GM12801 (cell line): Measurements from ENCODE around the gene DEPDC5.

Experiments used
- TF ChIP-seq, protein P1 (sequence below): IDR thresholded peaks from one replicate; pipeline ENCODE4 v1.5.1; 2011; ENCODE audit warnings: control low read depth; ENCODE audit not compliant: insufficient read length; ENCODE audit errors: extremely low read depth

DEPDC5 gene

GRCh38 chr22:31919730-31920129, 165.9 kb downstream of the DEPDC5 start:
- TF ChIP-seq, protein P1, sequence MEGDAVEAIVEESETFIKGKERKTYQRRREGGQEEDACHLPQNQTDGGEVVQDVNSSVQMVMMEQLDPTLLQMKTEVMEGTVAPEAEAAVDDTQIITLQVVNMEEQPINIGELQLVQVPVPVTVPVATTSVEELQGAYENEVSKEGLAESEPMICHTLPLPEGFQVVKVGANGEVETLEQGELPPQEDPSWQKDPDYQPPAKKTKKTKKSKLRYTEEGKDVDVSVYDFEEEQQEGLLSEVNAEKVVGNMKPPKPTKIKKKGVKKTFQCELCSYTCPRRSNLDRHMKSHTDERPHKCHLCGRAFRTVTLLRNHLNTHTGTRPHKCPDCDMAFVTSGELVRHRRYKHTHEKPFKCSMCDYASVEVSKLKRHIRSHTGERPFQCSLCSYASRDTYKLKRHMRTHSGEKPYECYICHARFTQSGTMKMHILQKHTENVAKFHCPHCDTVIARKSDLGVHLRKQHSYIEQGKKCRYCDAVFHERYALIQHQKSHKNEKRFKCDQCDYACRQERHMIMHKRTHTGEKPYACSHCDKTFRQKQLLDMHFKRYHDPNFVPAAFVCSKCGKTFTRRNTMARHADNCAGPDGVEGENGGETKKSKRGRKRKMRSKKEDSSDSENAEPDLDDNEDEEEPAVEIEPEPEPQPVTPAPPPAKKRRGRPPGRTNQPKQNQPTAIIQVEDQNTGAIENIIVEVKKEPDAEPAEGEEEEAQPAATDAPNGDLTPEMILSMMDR, result no peak

DNA sequence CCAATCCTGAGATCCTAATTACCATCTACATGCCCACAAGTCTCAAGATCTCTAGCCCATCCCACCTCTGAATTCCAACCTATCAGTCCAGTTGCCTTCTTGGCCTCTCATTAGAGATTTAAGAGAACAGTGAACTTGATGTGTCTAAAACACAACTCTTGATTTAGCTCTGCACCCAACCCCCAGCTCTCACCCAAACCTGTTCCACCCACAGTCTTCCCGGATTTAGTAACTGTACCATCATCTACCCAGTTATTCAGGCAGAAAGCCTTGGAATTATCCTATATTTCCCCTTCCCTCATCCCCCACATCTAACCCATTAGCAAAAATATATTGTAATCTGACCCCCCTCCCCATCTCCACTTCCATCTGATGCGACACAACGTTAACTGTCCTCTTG, 166.5 kb downstream of the DEPDC5 start:
- TF ChIP-seq, protein P1, result no peak

GRCh38 chr22:31921106-31921505, 167.3 kb downstream of the DEPDC5 start:
- TF ChIP-seq, protein P1, result no peak

DNA sequence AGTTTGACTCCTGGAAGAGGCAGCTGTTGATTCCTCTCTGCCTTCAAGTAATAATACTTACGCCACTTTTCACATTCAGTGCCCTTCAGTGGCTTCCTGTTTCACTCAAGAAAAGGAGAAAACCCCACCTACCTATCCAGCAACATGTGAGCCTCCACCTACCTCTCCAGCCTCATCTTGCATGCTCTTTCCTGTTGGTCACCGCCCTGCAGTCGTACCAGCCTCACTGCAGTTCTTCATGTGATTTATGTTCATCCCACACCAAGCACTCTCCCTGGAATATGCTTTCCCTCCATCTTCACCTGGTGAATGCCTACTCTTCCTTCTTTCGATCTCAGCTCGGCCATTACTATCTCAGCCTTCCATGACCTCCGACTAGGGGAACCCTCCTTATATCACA, 168.7 kb downstream of the DEPDC5 start:
- TF ChIP-seq, protein P1, result no peak

GRCh38 chr22:31923136-31923535, 169.3 kb downstream of the DEPDC5 start:
- TF ChIP-seq, protein P1, result no peak

GRCh38 chr22:31923747-31924146, 169.9 kb downstream of the DEPDC5 start:
- TF ChIP-seq, protein P1, result no peak

DNA sequence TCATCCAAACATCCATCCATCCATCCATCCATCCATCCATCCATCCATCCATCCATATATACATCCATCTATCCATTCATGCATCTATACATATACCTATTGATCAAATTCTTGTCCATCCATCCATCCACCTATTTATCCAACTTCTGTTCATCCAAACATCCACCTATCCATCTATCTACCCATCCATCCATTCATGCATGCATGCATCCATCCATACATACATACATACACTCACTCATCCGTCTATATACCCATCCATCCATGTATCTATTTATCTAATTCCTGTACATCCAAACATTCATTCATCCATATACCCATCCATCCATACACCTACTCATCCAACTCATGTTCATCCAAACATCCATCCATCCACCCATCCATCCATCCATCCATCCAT, 171.2 kb downstream of the DEPDC5 start:
- TF ChIP-seq, protein P1, result no peak

DNA sequence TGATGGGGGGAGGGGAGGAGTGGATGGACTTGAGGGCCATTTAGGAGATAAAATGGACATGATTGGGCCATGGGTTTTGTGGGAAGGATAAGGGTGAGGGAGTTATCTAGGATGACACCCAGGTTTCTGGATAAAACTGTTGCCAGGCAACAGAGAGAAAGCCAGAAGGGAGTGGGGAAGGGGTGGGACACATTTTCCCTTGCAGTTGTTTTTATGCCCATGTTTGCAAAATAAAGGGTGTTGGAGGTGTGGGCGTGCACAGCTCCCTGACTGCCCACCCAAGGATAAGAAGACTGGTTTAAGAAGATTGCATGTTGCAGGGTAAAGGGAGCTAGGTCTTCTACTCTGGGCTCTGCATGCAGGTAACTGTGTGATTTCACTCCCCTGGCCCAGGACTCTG, 172.2 kb downstream of the DEPDC5 start:
- TF ChIP-seq, protein P1, result no peak
